ENCODE results near the gene ZNF471.

The ZNF471 gene

GRCh38 chr19:56507446-56508289, at the start of gene ZNF471:
Gene ZNF471 (plus strand): TSS chr19:56507855. CDS start chr19:56511572, 3,717 bp downstream.
- peak; percentile 62 to 70 for DNase-seq (ENCODE audit: low read depth in 2 of 2)

DNA sequence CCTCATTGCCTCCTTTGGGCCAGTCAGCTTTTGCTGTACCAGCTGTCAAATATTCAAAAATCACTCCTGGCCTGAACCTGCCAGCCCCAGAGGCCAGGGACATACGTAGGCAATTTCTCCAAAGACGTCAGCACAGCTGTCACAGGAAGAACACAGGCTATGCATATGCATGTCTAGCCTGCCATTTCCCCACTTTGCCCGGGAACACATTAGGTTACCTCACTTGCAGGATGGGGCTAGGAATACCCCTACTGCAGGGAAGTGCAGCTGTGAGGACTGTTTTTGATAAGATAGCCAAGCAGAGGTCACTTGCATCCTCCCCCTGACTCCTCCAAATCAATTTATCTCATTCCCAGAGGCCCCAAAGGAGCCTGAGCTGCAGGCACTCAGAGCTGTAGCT, 33.3 kb upstream of the ZNF471 start:
- no peak for DNase-seq (ENCODE audit: low read depth in 2 of 2)

DNA sequence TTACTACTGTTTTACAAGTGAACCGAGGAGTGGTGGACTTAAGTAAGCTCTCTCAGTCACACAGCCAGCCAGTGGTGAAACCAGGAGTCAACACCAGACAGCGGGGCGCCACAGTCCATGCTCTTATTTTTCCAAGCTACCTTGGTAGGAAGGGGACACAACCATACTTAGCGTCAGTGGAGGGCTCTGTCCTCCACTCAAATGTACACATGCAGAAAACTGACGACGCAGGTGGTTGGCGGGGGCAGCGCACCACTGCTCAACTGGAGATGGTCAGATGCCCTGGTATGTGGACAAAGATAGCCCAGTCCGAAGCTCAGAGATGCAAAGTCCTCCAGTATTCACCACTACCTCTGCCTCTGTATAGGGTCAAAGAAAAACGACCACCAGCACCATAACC, 31.6 kb upstream of the ZNF471 start:
- no peak for DNase-seq (ENCODE audit: low read depth in 2 of 2)

GRCh38 chr19:56476651-56477428, 30.8 kb upstream of the ZNF471 start, which contains the start of gene ZNF667:
Gene ZNF667 (minus strand): TSS chr19:56477345. CDS start chr19:56462370, 14,975 bp downstream.
- DNase-seq (ENCODE audit: low read depth in 2 of 2) = no peak

GRCh38 chr19:56477429-56478338, 30.0 kb upstream of the ZNF471 start:
- DNase-seq (ENCODE audit: low read depth in 2 of 2) = peak; percentile 28 to 47

DNA sequence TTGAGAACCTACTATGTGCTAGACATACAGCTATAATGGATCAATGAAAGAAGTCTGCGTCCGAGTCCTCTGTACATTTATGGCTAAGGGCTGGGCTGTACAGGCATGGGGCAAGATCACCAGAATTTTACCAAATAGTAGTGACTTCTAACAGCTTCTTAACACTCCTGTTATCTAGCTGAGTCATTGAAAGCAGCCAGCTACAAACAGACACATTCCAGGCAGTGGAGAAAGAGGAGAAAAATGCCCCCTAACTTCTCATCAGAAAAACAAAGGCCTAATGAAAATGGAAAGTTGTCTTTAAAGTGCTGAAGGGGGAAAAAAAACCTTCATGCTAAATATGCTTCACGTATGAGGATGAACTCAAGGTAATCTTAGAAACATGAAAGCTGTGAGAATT, 16.3 kb upstream of the ZNF471 start:
- DNase-seq (ENCODE audit: low read depth in 2 of 2) = no peak

DNA sequence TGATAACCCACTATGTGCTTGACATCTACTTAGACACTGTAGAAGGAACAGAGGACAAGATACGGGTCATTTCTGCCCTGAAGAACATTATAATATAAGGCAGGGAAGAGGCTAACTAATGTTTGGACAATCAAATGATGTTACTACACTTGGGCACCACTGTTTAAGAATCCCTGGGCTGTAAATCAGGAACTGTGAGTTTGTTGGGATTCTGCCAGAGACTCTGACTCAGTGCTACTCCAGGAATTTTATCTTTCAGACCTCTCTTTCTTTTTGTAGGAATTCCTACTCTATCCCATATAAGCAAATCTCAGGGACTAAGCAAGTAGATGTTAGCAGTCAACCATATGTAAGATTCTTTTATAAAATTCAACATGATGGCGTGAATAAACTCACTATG, 3.1 kb upstream of the ZNF471 start:
- no peak for DNase-seq (ENCODE audit: low read depth in 2 of 2)

GRCh38 chr19:56508290-56508778, 679 bp downstream of the ZNF471 start:
- DNase-seq (ENCODE audit: low read depth in 2 of 2) = no peak

DNA sequence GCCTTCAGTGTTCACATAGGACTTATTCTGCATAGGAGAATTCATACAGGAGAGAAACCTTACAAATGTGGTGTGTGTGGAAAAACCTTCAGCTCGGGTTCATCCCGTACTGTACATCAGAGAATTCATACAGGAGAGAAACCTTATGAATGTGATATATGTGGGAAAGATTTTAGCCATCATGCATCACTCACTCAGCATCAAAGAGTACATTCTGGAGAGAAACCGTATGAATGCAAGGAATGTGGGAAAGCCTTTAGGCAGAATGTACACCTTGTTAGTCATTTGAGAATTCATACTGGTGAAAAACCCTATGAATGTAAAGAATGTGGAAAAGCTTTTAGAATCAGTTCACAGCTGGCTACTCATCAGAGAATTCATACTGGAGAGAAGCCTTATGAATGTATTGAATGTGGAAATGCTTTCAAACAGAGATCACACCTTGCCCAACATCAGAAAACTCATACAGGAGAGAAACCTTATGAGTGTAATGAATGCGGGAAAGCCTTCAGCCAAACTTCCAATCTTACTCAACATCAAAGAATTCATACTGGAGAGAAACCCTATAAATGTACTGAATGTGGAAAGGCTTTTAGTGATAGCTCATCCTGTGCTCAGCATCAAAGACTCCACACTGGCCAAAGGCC, 17.7 kb downstream of the ZNF471 start:
- DNase-seq (ENCODE audit: low read depth in 2 of 2) = no peak

DNA sequence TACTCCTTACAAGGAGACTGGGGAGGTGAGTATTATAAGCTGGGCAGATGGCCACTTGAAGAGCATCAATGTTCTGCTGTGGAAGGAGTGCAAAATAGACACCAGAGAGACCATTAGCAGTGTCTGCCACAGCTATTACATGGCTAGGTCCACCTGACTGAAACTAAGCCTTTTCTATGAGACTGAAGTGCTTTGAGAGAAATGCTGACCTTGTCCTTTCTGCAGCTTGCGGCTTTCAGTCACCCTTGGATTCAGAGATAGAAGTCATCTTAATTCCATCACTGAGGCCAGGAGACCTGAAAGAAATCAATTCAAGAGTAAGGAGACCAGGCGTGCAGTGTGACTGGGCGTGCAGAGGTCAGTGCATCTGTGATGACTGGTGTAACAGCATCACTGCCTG, 29.8 kb downstream of the ZNF471 start:
- no peak for DNase-seq (ENCODE audit: low read depth in 2 of 2)

- DNase-seq (ENCODE audit: low read depth in 2 of 2) = peak; percentile 76 to 79
These were observed 30.7 kb downstream of the ZNF471 start for GRCh38 chr19:56538254-56538760.

DNA sequence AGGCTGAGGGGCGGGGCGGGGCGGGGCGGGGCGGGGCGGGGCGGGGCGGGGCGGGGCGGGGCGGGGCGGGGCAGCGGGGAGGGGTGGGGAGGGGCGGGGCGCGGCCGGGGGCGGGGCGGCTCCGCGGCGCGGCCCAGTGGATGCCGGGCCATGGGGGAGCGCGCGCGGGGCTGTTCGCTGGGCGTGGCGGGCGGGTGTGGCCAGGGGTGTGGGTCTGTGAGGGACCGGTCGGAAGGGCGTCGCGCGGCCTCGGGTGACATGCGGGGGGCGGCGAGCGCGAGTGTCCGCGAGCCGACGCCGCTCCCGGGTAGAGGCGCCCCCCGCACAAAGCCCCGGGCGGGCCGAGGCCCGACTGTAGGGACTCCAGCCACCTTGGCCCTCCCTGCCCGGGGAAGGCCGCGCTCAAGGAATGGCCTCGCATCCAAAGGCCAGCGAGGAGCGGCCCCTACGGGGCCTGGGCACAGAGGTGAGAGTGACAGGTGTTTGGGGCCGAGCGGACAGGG, 31.2 kb downstream of the ZNF471 start, which contains the start of gene ZFP28:
ZFP28 (plus strand) TSS at position 188 of the 503 bp plus-strand sequence; CDS start at position 259, 71 bp downstream.
- peak in 1 of 2 experiments; percentile 52 for DNase-seq (ENCODE audit: low read depth in 2 of 2)

DNA sequence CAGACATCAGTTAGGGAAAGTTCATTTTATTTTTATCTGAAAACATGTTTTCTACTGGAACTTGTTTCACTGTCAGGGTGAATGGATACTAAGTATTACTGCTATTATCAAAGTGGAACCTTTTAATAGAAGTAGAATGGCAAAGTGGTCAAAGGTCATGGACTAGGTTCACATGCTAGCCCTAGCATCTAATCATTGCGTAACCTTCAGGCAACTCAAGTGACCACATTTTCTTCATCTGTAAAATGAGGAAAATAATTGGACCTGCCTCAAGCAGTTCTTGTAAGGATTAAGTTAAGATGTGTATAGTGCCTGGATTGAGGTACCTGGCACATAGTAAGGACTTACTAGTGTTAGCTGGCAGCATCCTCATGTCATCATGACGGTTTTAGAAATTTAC, 36.1 kb downstream of the ZNF471 start:
- DNase-seq (ENCODE audit: low read depth in 2 of 2) = no peak

GRCh38 chr19:56547535-56547934, 39.9 kb downstream of the ZNF471 start:
- DNase-seq (ENCODE audit: low read depth in 2 of 2) = no peak

GRCh38 chr19:56554272-56554869, 46.7 kb downstream of the ZNF471 start:
- DNase-seq (ENCODE audit: low read depth in 2 of 2) = no peak

GRCh38 chr19:56562766-56563165, 55.1 kb downstream of the ZNF471 start:
- DNase-seq (ENCODE audit: low read depth in 2 of 2) = no peak

- DNase-seq (ENCODE audit: low read depth in 2 of 2) = peak; percentile 2 to 38
These were observed 59.2 kb downstream of the ZNF471 start for GRCh38 chr19:56566904-56567273.

DNA sequence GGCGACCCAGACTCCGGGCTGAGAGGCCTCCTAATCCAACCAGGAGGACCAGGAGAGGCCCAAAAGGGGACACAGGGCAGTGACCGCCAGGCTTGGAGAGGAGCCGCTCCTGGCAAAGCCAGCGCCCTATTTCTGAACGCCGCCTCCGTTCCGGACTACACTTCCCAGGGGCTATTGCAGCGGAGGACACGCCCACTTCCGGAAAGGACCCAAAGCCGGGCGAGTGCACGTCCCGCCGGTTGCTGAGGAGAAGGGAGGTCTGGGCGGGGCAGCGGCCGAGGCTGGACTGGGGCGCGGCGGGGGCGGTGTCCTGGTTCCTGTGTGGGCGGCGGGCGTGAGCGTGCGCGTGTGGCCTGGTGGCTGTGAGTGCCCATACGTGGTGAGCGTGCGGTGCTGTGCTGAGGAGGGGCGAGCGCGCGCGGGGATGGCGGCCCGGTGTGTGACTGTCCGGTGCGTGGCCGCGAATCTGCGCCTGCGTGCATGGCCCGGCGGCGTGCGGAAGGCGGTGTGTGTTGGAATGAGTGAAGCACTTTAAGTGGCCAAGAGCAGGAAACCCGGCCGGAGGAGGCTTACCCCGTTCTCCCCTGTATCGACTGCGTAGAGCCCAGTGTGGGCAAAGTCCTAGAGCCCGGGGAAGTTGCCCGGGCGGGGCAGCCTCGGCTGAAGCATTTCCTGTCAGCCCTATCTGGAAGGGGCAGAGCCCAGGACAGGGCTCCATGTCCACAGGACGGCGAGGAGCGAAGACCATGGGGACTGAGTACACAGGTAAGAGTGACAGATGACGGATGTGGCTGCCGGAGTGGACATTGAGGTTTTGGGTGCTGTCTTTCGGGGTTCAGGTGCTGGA, 59.8 kb downstream of the ZNF471 start, which contains the start of gene ZNF470:
ZNF470 (plus strand) TSS at position 195 of the 847 bp plus-strand sequence. CDS start 2,844 bp downstream, outside the sequence.
- peak; percentile 76 to 85 for DNase-seq (ENCODE audit: low read depth in 2 of 2)

DNA sequence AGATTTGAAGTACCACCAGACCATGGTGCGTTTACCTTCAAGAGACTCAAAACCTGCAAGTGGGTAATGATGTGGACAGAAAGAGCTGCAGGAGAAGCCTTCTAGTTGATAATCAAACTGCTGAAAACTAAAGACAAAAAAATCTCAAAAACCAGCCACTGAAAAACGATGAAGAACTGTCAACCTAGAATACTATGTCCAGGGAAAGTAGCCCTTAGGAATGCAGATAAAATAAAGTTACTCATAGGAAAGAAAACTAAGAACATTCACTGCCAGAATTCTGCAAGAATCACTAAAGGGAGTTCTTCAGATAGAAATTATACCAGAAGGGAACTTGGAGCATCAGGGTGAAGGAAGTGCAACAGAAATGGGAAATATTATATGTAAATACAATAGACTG, 64.9 kb downstream of the ZNF471 start:
- DNase-seq (ENCODE audit: low read depth in 2 of 2) = no peak

Measured in stimulated activated CD4-positive, alpha-beta T cell treated with anti-CD3 and anti-CD28 coated beads, Interleukin-12 subunit alpha, Interleukin-12 subunit beta, amount 100 ng/mL, for 24 hours (primary cell).